HEK293T (cell line): Measurements from ENCODE around the gene MYL3.

Experiments
- CTCF ChIA-PET: fragments of 350-600 bp; formaldehyde crosslinking; extraction: SDS; loops from one replicate; lab custom pipeline; 2021; ENCODE audit warnings: antibody characterized with exemption, inconsistent platforms; lab: Yijun Ruan, JAX
- POLR2A ChIA-PET: fragments of 350-600 bp; formaldehyde crosslinking; extraction: SDS; loops from one replicate; lab custom pipeline; 2020; ENCODE audit warnings: antibody characterized with exemption, inconsistent platforms; lab: Yijun Ruan, JAX
- DNase-seq: peaks from one replicate; pipeline ENCODE4 v3.0.0; 2012; ENCODE audit warnings: mixed read lengths; ENCODE audit errors: extremely low spot score
- ARNT ChIP-seq: fragments of 450-650 bp; IDR thresholded peaks from 2 replicates; pipeline ENCODE4 v1.6.1; 2017; ENCODE audit warnings: mild to moderate bottlenecking
- BHLHE40 ChIP-seq: fragments of 450-650 bp; IDR thresholded peaks from 2 replicates; pipeline ENCODE4 v1.6.1; 2016; ENCODE audit warnings: mild to moderate bottlenecking, moderate library complexity, borderline replicate concordance
- CTBP1 ChIP-seq: fragments of 450-650 bp; IDR thresholded peaks from 2 replicates; pipeline ENCODE4 v1.6.1; 2016; ENCODE audit warnings: borderline replicate concordance
- ELF4 ChIP-seq: fragments of 450-650 bp; IDR thresholded peaks from 2 replicates; pipeline ENCODE4 v1.6.1; 2017; ENCODE audit warnings: antibody characterized with exemption
- FOXA1 ChIP-seq: fragments of 450-650 bp; IDR thresholded peaks from 2 replicates; pipeline ENCODE4 v1.6.1; 2016; ENCODE audit warnings: mild to moderate bottlenecking
- FOXK2 ChIP-seq: fragments of 450-650 bp; IDR thresholded peaks from 2 replicates; pipeline ENCODE4 v1.6.1; 2016; ENCODE audit warnings: mild to moderate bottlenecking
- FOXM1 ChIP-seq: fragments of 450-650 bp; IDR thresholded peaks from 2 replicates; pipeline ENCODE4 v1.6.1; 2017; ENCODE audit warnings: mild to moderate bottlenecking, borderline replicate concordance
- HDGF ChIP-seq: fragments of 450-650 bp; IDR thresholded peaks from 2 replicates; pipeline ENCODE4 v1.6.1; 2017; ENCODE audit warnings: antibody characterized with exemption, borderline replicate concordance
- L3MBTL2 ChIP-seq: fragments of 450-650 bp; conservative IDR thresholded peaks from 2 replicates; pipeline ENCODE4 v1.6.1; 2016; ENCODE audit warnings: mild to moderate bottlenecking
- LEF1 ChIP-seq: fragments of 450-650 bp; IDR thresholded peaks from 2 replicates; pipeline ENCODE4 v1.6.1; 2017; ENCODE audit warnings: mild to moderate bottlenecking, borderline replicate concordance
- NFRKB ChIP-seq: fragments of 450-650 bp; IDR thresholded peaks from 2 replicates; pipeline ENCODE4 v1.6.1; 2016; ENCODE audit warnings: mild to moderate bottlenecking, moderate library complexity
- SP1 ChIP-seq: fragments of 450-650 bp; IDR thresholded peaks from 2 replicates; pipeline ENCODE4 v1.6.1; 2017
- SUZ12 ChIP-seq: fragments of 450-650 bp; IDR thresholded peaks from 2 replicates; pipeline ENCODE4 v1.6.1; 2016; ENCODE audit warnings: mild to moderate bottlenecking
- TARDBP ChIP-seq: fragments of 450-650 bp; IDR thresholded peaks from 2 replicates; pipeline ENCODE4 v1.6.1; 2016
- ZNF384 ChIP-seq: fragments of 450-650 bp; IDR thresholded peaks from 2 replicates; pipeline ENCODE4 v1.6.1; 2016
- TF ChIP-seq, protein P1 (sequence below): fragments of 450-650 bp; IDR thresholded peaks from 2 replicates; pipeline ENCODE4 v1.6.1; 2016

The MYL3 gene

DNA sequence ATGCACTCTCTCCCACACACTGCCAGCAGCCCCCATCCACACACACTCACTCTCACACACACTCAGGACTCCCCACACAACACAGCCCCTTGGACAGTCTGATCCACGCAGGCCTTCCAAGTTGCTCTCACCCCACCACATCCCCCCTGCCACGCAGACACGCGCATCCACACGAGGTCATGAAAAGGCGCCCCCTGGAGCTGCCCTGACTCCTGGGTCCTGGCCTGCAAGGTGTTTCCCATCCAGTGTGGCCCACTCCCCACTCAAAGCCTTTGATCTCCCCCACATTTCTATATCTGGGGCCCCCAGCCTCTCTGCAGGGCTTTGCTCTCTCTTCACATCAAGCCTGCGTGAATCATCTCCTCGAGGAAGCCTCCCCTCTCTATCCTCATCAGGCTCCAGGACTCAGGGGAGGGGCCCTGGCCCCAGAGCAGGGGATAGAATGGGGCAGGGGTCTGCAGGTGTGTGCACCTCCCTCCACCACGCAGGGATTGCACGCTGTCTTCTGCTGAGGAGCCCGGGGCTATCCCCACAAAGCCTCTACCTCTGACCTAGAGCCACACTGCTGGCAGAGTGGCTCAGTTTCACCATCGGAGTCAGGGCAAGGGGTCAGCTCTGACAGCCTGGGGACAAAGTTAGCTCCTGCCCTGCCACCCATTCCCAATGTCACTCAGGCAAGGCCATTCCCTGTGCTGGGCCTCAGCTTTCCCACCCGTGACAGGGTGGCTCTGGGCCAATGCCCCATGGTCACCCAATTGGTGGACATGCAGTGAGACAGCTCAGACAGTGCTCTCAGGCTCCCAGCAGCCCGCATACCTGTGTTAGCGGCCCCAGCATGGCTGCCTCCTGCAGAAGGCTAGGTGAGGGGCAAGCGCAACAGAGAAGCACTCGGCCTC is 6.4 kb downstream of the MYL3 start:
- CTCF ChIA-PET: no interaction called here
- no peak for DNase-seq
- POLR2A ChIA-PET: no interaction called here
- TF ChIP-seq ARNT: no peak
- TF ChIP-seq BHLHE40: no peak
- no peak for TF ChIP-seq TARDBP
- TF ChIP-seq, protein P1, sequence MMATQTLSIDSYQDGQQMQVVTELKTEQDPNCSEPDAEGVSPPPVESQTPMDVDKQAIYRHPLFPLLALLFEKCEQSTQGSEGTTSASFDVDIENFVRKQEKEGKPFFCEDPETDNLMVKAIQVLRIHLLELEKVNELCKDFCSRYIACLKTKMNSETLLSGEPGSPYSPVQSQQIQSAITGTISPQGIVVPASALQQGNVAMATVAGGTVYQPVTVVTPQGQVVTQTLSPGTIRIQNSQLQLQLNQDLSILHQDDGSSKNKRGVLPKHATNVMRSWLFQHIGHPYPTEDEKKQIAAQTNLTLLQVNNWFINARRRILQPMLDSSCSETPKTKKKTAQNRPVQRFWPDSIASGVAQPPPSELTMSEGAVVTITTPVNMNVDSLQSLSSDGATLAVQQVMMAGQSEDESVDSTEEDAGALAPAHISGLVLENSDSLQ: no peak
- TF ChIP-seq FOXA1: no peak
- no peak for TF ChIP-seq CTBP1
- no peak for TF ChIP-seq LEF1
- TF ChIP-seq ZNF384: no peak

DNA sequence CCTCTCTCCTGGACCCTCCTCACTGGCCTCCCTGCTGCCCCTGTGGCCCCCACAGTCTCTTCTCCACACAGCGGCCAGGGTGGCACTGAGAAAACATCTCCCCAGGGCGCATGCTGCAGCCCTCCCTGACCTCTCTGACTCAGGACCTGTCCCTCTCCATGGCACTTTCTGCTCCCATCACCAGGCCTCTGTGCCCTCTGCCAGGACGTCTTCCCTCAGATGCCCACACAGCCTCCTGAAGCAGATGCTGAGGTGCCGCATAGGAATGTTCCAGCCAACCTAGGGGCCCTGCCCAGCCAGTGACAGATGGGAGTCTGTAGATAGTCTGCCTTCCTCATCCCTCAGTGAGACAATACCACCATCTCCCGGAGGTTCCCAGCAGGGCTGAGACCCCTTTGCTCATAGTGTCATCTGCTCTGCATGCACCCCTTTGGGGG is 8.7 kb downstream of the MYL3 start:
- TF ChIP-seq LEF1: no peak
- TF ChIP-seq FOXA1: no peak
- ChIA-PET CTCF (no interaction called here), POLR2A (no interaction called here)
- DNase-seq: no peak

DNA sequence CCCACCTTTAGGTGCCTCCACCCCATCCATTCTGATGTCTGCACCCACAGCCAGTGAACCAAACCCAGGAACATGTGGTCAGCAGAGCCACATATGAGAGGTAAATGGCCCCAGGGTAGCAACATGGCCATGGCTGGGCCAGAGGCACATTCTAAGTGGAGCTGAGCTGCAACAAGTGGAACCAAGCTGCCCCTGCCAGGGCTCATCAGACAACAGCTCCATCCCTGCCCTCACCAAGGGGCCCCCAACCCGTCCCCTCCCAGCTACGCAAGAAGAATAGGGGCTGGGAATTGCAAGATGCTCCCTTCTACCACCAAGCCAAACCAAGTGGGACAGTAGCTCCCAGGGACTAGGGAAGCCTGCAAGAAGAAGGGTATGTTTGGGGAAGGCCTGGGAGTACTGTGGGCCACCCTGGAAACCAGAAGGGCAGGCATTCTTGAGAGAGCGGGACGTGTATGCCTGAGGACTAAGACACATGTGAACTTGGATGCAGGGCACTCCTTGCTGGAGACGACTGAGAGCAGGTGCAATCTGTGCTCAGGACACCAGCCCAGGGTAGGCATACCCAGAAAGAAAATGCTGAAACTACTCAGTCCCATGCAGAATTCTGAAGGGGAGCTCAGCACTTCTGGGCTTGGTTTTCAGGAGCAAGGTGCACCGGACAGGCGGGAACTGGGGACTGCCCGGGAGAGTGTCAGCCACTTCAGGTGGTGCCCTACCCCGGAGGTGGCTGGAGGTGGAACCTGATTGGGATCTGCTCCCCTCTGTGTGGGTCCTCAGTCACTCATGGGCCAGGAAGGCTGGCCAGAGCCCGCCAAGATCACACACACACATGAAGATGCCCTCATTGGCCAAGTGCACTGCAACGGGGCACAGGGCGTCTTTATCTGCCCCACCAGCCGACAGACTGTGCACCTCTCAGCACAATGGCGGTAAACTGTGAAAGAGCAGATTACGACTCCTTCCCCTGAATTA is 9.5 kb downstream of the MYL3 start:
- TF ChIP-seq ELF4 (no peak), HDGF (no peak), LEF1 (no peak), TARDBP (no peak), FOXA1 (no peak), SUZ12 (no peak), ZNF384 (no peak), L3MBTL2 (no peak), NFRKB (no peak), BHLHE40 (no peak), SP1 (no peak), FOXK2 (no peak), CTBP1 (no peak), ARNT (no peak), FOXM1 (no peak)
- TF ChIP-seq, protein P1: no peak
- ChIA-PET CTCF (no interaction called here), POLR2A (no interaction called here)
- DNase-seq: no peak

DNA sequence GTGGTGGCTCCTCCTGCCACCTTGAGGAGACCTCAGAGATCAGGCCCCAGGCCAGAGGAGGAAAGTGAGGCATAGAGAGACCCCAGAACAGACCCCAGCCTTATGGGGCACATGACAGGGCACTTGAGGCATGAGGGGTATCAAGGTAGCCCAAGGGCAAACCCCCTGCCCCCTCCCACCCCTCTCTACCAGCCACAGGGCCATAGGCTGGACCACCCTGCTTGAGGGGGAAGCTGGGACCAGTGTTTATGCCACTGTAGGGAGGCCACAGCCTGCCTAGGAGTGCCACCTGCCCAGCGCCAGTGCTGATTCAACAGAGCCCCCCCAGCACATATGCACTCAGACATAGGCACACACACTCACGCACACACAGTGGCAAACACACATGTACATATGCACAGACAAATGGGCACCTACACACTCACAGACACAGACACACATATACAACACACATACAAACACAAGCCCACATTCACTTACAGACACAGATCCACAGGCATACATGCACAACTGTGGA is 10.3 kb downstream of the MYL3 start:
- TF ChIP-seq ZNF384 (no peak), L3MBTL2 (no peak), LEF1 (no peak), BHLHE40 (no peak), FOXM1 (no peak), FOXK2 (no peak), HDGF (no peak), CTBP1 (no peak), ARNT (no peak), SUZ12 (no peak), TARDBP (no peak), FOXA1 (no peak), ELF4 (no peak), SP1 (no peak)
- TF ChIP-seq, protein P1: no peak
- ChIA-PET CTCF (no interaction called here), POLR2A (interaction anchor here (1.1 kb wide), 1 partner anchor 18 kb away, joined by 3 read pairs; no protein-coding TSS in a partner anchor)
- no peak for DNase-seq

DNA sequence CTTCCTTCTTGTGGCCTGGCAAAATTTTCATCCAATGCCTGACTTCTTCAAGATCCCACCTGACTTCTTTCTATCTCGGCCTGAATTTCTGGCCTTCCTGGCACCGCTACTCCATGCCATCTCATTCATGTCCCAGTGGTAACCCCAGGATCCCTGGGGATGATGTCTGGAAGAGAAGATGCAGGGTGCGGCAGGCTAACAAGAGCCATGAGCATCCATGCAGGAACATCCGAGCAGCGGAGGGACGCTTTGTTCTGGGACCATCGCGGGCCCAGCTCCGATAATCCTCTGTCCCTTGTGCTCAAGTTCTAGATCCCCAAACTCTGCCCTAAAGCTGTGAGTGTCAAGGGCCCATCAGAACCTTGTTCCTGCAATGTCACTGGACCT is 10.9 kb downstream of the MYL3 start:
- CTCF ChIA-PET: no interaction called here
- TF ChIP-seq TARDBP: no peak
- no peak for TF ChIP-seq SP1
- no peak for TF ChIP-seq NFRKB
- TF ChIP-seq ZNF384: no peak
- no peak for TF ChIP-seq SUZ12
- TF ChIP-seq HDGF: no peak
- no peak for TF ChIP-seq LEF1
- no peak for DNase-seq
- POLR2A ChIA-PET: interaction anchor here (1.1 kb wide), 1 partner anchor 19 kb away, joined by 3 read pairs; no protein-coding TSS in a partner anchor
